ENCODE data around the gene THSD8.
A peak's percentile ranks its signal among the peaks of the same experiment; 100 is the strongest.

THSD8 gene

GRCh38 chr19:12772323-12772722 is 29.5 kb upstream of the THSD8 start:
- Histone ChIP-seq H3K4me3 (ENCODE audit: low read depth, low read length) (no peak overlapping the region), H3K4me1 (ENCODE audit: control insufficient read depth, insufficient read depth, low read length) (no peaks in the 10 kb centered on the region; the same call in 1 of the 2 replicates), H3K36me3 (ENCODE audit: control insufficient read depth in 2 of 2, insufficient read depth in 1 of 2, low read length in 2 of 2) (peaks cover 0 to 23% of the 10 kb centered on the region in 2 experiments; a peak in 1 of 3 replicates), H3K9me3 (ENCODE audit: control insufficient read depth, insufficient read depth, low read depth, low read length) (no peaks in the 10 kb centered on the region), H3K27ac (ENCODE audit: extremely low read depth, low read depth, low read length) (no peak overlapping the region)
- TF ChIP-seq SALL2 (tag by site-specific recombination; IDR thresholded peaks at IDR 0.05; ENCODE audit: borderline replicate concordance) (no peak), ZFP69B (tag by site-specific recombination; IDR thresholded peaks at IDR 0.05) (no peak), ZNF521 (tag by site-specific recombination; IDR thresholded peaks at IDR 0.05) (no peak), ZNF211 (tag by site-specific recombination; IDR thresholded peaks at IDR 0.05; ENCODE audit: low read depth) (no peak), ZNF560 (tag by site-specific recombination; IDR thresholded peaks at IDR 0.05; ENCODE audit: borderline replicate concordance) (no peak), KLF10 (tag by site-specific recombination; IDR thresholded peaks at IDR 0.05) (no peak), ZNF610 (tag by site-specific recombination; IDR thresholded peaks at IDR 0.05; ENCODE audit: borderline replicate concordance) (no peak), ZNF792 (tag by site-specific recombination; IDR thresholded peaks at IDR 0.05) (no peak), ZFHX2 (tag by site-specific recombination; conservative IDR thresholded peaks at IDR 0.05) (no peak), GLI4 (tag by site-specific recombination; IDR thresholded peaks at IDR 0.05) (no peak), ZNF510 (tag by site-specific recombination; IDR thresholded peaks at IDR 0.05; ENCODE audit: insufficient replicate concordance) (no peak), ZNF248 (tag by site-specific recombination; IDR thresholded peaks at IDR 0.05) (no peak)
- TF ChIP-seq, protein P1, sequence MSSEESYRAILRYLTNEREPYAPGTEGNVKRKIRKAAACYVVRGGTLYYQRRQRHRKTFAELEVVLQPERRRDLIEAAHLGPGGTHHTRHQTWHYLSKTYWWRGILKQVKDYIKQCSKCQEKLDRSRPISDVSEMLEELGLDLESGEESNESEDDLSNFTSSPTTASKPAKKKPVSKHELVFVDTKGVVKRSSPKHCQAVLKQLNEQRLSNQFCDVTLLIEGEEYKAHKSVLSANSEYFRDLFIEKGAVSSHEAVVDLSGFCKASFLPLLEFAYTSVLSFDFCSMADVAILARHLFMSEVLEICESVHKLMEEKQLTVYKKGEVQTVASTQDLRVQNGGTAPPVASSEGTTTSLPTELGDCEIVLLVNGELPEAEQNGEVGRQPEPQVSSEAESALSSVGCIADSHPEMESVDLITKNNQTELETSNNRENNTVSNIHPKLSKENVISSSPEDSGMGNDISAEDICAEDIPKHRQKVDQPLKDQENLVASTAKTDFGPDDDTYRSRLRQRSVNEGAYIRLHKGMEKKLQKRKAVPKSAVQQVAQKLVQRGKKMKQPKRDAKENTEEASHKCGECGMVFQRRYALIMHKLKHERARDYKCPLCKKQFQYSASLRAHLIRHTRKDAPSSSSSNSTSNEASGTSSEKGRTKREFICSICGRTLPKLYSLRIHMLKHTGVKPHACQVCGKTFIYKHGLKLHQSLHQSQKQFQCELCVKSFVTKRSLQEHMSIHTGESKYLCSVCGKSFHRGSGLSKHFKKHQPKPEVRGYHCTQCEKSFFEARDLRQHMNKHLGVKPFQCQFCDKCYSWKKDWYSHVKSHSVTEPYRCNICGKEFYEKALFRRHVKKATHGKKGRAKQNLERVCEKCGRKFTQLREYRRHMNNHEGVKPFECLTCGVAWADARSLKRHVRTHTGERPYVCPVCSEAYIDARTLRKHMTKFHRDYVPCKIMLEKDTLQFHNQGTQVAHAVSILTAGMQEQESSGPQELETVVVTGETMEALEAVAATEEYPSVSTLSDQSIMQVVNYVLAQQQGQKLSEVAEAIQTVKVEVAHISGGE (tag by site-specific recombination; conservative IDR thresholded peaks at IDR 0.05; ENCODE audit: low read depth) = no peak
- CTCF ChIA-PET = interaction anchor here (1.0 to 11.4 kb wide), 6 partner anchors 8 to 36 kb away, joined by 3 to 234 read pairs (median 20); partner anchors contain the start of genes JUNB, PRDX2 and THSD8
- POLR2A ChIA-PET = interaction anchor here (1.6 kb wide), 1 partner anchor 20 kb away, joined by 15 read pairs; the partner anchor contains the start of gene JUNB

DNA sequence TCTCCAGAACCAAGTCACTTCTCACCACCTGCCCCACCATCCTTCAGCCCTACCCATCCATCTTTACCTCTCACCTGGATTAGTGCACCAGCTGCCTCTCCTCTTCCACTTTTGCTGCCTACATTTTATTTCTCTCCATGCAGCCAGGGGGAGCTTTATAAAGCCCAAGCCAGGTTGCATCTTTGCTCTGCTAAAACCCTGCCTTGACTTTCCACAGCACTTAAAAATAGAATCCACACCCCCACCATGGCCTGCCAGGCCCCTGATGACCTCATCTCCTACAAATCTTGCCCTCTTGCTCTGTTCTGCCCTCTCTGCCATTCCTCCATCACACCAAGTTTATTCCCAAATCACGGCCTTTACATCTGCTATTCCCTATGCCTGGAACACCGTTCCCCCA is 28.3 kb upstream of the THSD8 start:
- no peaks in the 10 kb centered on the region for H3K9me3 ChIP-seq (ENCODE audit: control insufficient read depth, insufficient read depth, low read depth, low read length)
- ChIA-PET POLR2A (interaction anchor here (0.6 to 1.6 kb wide), 6 partner anchors 9 to 1473 kb away, joined by 3 to 15 read pairs (median 4); partner anchors contain the start of gene JUNB), CTCF (interaction anchor here (0.5 to 11.4 kb wide), 11 partner anchors 8 to 193 kb away, joined by 3 to 234 read pairs (median 6); partner anchors contain the start of genes JUNB, PRDX2 and THSD8)
- H3K27ac ChIP-seq (ENCODE audit: extremely low read depth, low read depth, low read length) = no peak overlapping the region
- peaks cover 0 to 18% of the 10 kb centered on the region in 2 experiments; a peak in 1 of 3 replicates for H3K36me3 ChIP-seq (ENCODE audit: control insufficient read depth in 2 of 2, insufficient read depth in 1 of 2, low read length in 2 of 2)
- peaks cover 3% of the 10 kb centered on the region; the same call in 1 of the 2 replicates for H3K4me1 ChIP-seq (ENCODE audit: control insufficient read depth, insufficient read depth, low read length)
- H3K4me3 ChIP-seq (ENCODE audit: low read depth, low read length) = no peak overlapping the region
- no peak for TF ChIP-seq GLI4 (tag by site-specific recombination; IDR thresholded peaks at IDR 0.05)
- no peak for TF ChIP-seq ZNF416 (tag by site-specific recombination; IDR thresholded peaks at IDR 0.05)
- no peak for TF ChIP-seq ZBTB21 (tag by site-specific recombination; IDR thresholded peaks at IDR 0.05)
- no peak for TF ChIP-seq ZNF521 (tag by site-specific recombination; IDR thresholded peaks at IDR 0.05)
- peak; percentile 92 for TF ChIP-seq PRDM1 (tag by site-specific recombination; IDR thresholded peaks at IDR 0.05)
- TF ChIP-seq, protein P2, sequence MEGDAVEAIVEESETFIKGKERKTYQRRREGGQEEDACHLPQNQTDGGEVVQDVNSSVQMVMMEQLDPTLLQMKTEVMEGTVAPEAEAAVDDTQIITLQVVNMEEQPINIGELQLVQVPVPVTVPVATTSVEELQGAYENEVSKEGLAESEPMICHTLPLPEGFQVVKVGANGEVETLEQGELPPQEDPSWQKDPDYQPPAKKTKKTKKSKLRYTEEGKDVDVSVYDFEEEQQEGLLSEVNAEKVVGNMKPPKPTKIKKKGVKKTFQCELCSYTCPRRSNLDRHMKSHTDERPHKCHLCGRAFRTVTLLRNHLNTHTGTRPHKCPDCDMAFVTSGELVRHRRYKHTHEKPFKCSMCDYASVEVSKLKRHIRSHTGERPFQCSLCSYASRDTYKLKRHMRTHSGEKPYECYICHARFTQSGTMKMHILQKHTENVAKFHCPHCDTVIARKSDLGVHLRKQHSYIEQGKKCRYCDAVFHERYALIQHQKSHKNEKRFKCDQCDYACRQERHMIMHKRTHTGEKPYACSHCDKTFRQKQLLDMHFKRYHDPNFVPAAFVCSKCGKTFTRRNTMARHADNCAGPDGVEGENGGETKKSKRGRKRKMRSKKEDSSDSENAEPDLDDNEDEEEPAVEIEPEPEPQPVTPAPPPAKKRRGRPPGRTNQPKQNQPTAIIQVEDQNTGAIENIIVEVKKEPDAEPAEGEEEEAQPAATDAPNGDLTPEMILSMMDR (tag by site-specific recombination; IDR thresholded peaks at IDR 0.05) = peak; percentile 67
- TF ChIP-seq ZNF600 (tag by site-specific recombination; IDR thresholded peaks at IDR 0.05) = peak; percentile 91
- no peak for TF ChIP-seq ZNF24 (tag by site-specific recombination; IDR thresholded peaks at IDR 0.05)
- TF ChIP-seq ZNF335 (tag by site-specific recombination; conservative IDR thresholded peaks at IDR 0.05) = peak; percentile 50
- peak; percentile 55 for TF ChIP-seq SP7 (tag by site-specific recombination; IDR thresholded peaks at IDR 0.05)
- TF ChIP-seq ZNF184 (tag by site-specific recombination; IDR thresholded peaks at IDR 0.05) = no peak
- no peak for TF ChIP-seq ZNF426 (tag by site-specific recombination; IDR thresholded peaks at IDR 0.05)
- no peak for TF ChIP-seq ZNF18 (tag by site-specific recombination; IDR thresholded peaks at IDR 0.05)
- peak; percentile 75 for TF ChIP-seq ATF2 (tag by site-specific recombination; IDR thresholded peaks at IDR 0.05; ENCODE audit: low read depth)
- no peak for TF ChIP-seq ZNF239 (tag by site-specific recombination; IDR thresholded peaks at IDR 0.05)
- no peak for TF ChIP-seq BCL11B (tag by site-specific recombination; IDR thresholded peaks at IDR 0.05; ENCODE audit: low read depth)
- peak; percentile 57 for TF ChIP-seq ZNF366 (tag by site-specific recombination; conservative IDR thresholded peaks at IDR 0.05)
